ENCODE results near the gene LRRC51.

The LRRC51 gene

DNA sequence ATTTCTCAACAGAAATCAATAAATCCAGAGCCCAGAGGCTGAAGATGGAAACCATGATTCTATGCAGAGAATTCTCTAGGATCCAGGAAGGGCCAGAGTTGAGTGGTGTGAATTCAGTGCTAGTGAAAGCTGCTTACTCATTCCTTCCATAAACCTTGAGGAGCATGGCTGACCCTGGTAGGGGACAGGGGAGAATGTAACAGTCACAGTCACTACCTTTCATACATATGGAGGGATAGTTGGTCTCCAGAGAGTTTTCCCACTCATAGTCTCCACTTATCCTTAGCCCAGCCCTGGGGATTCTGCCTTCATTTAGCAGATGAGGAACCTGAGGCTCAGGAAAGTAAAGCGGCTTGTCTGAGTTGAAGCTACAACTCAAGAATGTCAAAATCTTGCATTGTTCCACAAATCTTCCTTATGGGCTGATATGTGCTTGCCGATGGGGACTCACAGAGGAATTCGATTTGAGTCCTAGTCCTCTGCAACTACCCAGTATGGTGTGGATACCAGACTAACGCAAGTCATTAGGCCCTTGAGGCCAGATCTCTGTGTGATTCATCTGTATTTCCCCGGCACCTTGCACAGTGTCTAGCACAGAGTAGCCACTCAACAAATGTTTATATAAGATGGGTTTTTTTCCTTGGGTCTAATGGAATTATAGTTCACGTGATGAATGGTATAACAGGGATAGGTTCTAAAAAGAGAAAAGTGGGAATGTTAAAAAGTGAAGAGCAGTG is 35.5 kb downstream of the LRRC51 start:
- no peak for TF ChIP-seq ZFX (IDR thresholded peaks at IDR 0.05; ENCODE audit: borderline replicate concordance)
- TF ChIP-seq CTCF (IDR thresholded peaks at IDR 0.05) = no peak
- no peak overlapping the region for H3K27ac ChIP-seq

DNA sequence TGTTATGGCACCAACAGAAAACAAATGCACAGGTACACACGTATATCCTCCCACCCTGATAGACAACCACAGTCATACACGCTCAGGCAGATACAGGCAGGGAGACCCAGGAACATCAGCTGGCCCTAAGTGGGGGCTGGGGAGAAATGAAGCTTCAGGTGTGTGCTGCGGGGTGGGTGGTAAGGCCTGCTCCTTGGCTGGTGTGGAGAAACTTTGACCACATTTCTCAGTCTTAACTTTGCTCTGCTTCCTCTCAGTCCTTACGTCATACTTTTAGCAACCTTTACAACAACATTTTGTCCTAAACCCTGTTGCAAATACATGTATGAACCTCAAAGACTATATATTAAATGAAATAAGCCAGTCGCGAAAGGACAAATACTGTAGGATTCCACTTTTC is 38.5 kb downstream of the LRRC51 start:
- TF ChIP-seq CTCF (IDR thresholded peaks at IDR 0.05) = no peak
- no peak for TF ChIP-seq ZFX (IDR thresholded peaks at IDR 0.05; ENCODE audit: borderline replicate concordance)
- H3K27ac ChIP-seq = no peak overlapping the region

DNA sequence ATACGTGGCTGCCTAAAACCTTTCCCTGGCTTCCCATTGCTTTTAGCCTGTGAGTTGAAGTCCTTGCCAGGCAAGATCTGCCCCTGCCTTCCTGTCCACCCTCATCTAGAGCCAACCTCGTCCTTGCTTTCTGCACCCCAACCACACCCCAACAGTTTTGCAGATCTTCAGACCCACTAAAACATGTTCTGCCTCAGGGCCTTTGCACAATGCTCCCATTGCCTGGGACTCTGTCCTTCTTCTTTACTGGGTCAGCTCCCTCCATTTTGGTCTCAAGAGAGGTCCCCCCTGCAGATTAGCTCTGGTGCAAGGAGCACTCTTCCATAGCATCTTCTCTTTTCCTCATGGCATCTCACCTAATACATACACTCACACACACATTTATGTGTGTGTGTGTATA is 40.3 kb downstream of the LRRC51 start:
- TF ChIP-seq CTCF (IDR thresholded peaks at IDR 0.05) (no peak), ZFX (IDR thresholded peaks at IDR 0.05; ENCODE audit: borderline replicate concordance) (no peak)
- H3K27ac ChIP-seq = no peak overlapping the region

DNA sequence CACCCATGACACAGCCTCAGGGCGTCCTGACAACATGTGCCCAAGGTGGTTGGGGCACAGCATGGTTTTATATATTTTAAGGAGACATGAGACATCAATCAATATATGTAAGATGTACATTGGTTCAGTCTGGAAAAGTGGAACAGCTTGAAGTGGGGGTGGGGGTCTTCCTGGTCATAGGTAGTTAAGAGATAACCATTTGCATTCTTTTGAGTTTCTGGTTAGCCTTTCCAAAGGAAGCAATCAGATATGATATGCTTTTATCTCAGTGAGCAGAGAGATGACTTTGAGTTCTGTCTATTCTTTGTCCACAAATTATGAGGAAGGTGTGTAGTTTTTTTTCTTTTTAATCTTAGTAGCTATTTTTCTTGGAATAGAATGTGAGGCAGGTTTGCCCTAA is 42.0 kb downstream of the LRRC51 start:
- TF ChIP-seq ZFX (IDR thresholded peaks at IDR 0.05; ENCODE audit: borderline replicate concordance) (no peak), CTCF (IDR thresholded peaks at IDR 0.05) (no peak)
- no peak overlapping the region for H3K27ac ChIP-seq

DNA sequence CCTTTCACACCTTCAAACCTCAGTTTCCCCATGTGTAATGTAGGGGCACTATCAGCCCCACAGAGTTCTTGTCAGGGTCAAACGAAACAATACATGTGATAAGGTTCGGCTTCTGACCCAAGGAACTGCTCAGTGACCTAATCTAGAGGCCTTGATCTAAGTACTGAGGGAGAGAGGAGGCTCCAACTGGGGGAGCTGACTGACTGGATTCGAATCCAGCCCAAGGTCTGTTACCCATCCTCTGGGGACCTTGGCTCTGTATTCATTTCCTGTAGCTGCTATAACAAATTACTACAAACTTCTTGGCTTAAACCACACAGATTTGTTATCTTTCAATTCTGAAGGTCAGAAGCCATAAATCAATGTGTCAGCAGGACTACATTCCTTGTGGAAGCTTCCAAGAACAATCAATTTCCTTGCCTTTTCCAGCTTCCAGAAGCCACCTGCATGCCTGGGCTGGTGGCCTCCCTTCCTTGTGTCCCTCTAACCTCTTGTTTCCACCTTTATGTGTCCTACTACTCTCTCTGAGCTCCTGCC is 42.5 kb downstream of the LRRC51 start:
- no peak overlapping the region for H3K27ac ChIP-seq
- no peak for TF ChIP-seq ZFX (IDR thresholded peaks at IDR 0.05; ENCODE audit: borderline replicate concordance)
- TF ChIP-seq CTCF (IDR thresholded peaks at IDR 0.05) = no peak

- TF ChIP-seq CTCF (IDR thresholded peaks at IDR 0.05) = no peak
- no peak for TF ChIP-seq ZFX (IDR thresholded peaks at IDR 0.05; ENCODE audit: borderline replicate concordance)
- H3K27ac ChIP-seq = no peak overlapping the region
Observed at GRCh38 chr11:72124046-72124445, 43.4 kb downstream of the LRRC51 start.

GRCh38 chr11:72125956-72126355 is 45.3 kb downstream of the LRRC51 start:
- no peak overlapping the region for H3K27ac ChIP-seq
- TF ChIP-seq CTCF (IDR thresholded peaks at IDR 0.05) (no peak), ZFX (IDR thresholded peaks at IDR 0.05; ENCODE audit: borderline replicate concordance) (no peak)
